Psoas muscle (tissue), 8 donors: ENCODE measurements around the gene RALBP1. TPM values are rescaled to one million over a fixed set of nuclear protein-coding genes. Genes with fewer than 3 reads are reported as not detected.

Experiments
- ATAC-seq, 4 donors: fragments of 200-7000 bp; cut with Tn5 transposase; one replicate each; pipeline ENCODE4 v1.9.1; 2020; ENCODE audit warnings: moderate library complexity in 3 of 4, mild to moderate bottlenecking in 2 of 4
- DNase-seq, 2 donors: peaks; one replicate each; pipeline ENCODE4 v3.0.0-alpha.2; 2020
- H3K27ac ChIP-seq: fragments of 200-600 bp; one replicate; pipeline ENCODE4 v1.8.0; 2022
- H3K27me3 ChIP-seq, 3 donors: fragments of 200-600 bp in 1 of 3; one replicate each; pipeline versions ENCODE4 v1.6.1 to v1.8.0; 2013 to 2022; ENCODE audit warnings: low read length in 2 of 3, mild to moderate bottlenecking in 2 of 3, moderate library complexity in 1 of 3; ENCODE audit not compliant: insufficient read depth in 3 of 3
- H3K36me3 ChIP-seq, 2 donors: fragments of 200-600 bp in 1 of 2; one replicate each; pipeline versions ENCODE4 v1.6.1 to v1.8.0; 2013 to 2022; ENCODE audit warnings: low read depth in 1 of 2, mild to moderate bottlenecking in 1 of 2, moderate library complexity in 1 of 2; ENCODE audit not compliant: insufficient read depth in 1 of 2
- H3K4me1 ChIP-seq: fragments of 200-600 bp; one replicate; pipeline ENCODE4 v1.8.0; 2022
- H3K4me3 ChIP-seq: fragments of 200-600 bp; one replicate; pipeline ENCODE4 v1.8.0; 2022; ENCODE audit warnings: mild to moderate bottlenecking
- H3K9me3 ChIP-seq: fragments of 200-600 bp; one replicate; pipeline ENCODE4 v1.8.0; 2022
- CTCF ChIP-seq: fragments of 200-600 bp; IDR thresholded peaks from one replicate; pipeline ENCODE4 v1.8.0; 2022; ENCODE audit warnings: antibody characterized with exemption
- WGBS, 3 donors: extraction: QIAGEN DNeasy Blood & Tissue Kit; methylation state at CpG; one replicate each; pipeline versions ENCODE4 v1.1.6 to v1.1.7; 2013; 5-methylcytosine and 5-hydroxymethylcytosine counted together
- intact Hi-C, 2 donors: fragments of 100-400 bp; cut with DNase I; formaldehyde crosslinking; loops; one replicate each; pipeline versions ENCODE4 v1.11.0 to v1.14.2; 2022
- polyA plus RNA-seq, 3 donors: library from polyadenylated mRNA; stranded (reverse); fragments of 200-250 nt; gene quantifications; one replicate each; pipeline ENCODE4 v1.2.3, GENCODE V29; 2013
- total RNA-seq, 4 donors: library from RNA; stranded (reverse); fragmentation: NEBNext Ultra II Directional in 2 of 4; extraction: Animal tissue kit (Norgen Biotek cat#: 25700) in 2 of 4; gene quantifications; one replicate each; pipeline versions ENCODE4 v1.2.1 to v1.2.4, GENCODE V29; 2021 to 2023
- donor health status: healthy with polysubstance abuse.
- donor health status: DM: no; HTN: no; CAD: no; lungs with moderate emphysema.
- donor health status: Bipolar disorder and iron deficiency.
- donor health status: healthy.
- donor health status: DM: yes; HTN: yes; CAD: no.
- donor health status: DM: no; HTN: no; CAD: no.
- donor health status: DM: no; HTN: no; CAD: no.
- donor health status: DM: yes; HTN: yes; CAD: no.

The RALBP1 gene
- total and polyA plus RNA-seq, 7 donors, result 28.7 to 85.0 (median 38.6) TPM

- 90 to 92% (median 91%) methylated on average over 8 of the region's 8 CpGs for WGBS, 3 donors
- intact Hi-C loops, result no loop called here
- Histone ChIP-seq H3K36me3 (peaks cover under 1 to 44% of the 10 kb centered on the region in 2 donors), H3K9me3 (no peaks in the 10 kb centered on the region), H3K27me3 (no peaks in the 10 kb centered on the region), H3K4me1 (no peaks in the 10 kb centered on the region), H3K27ac (no peak overlapping the region), H3K4me3 (no peak overlapping the region)
- DNase-seq, result no peak
- no peak for TF ChIP-seq CTCF
- no peak for ATAC-seq
Observed at GRCh38 chr18:9539938-9540337, 64.6 kb downstream of the RALBP1 start.

- Histone ChIP-seq H3K4me3 (no peak overlapping the region), H3K27me3 (no peaks in the 10 kb centered on the region), H3K9me3 (no peaks in the 10 kb centered on the region), H3K27ac (no peak overlapping the region), H3K36me3 (peaks cover 5 to 49% of the 10 kb centered on the region in 2 donors), H3K4me1 (no peaks in the 10 kb centered on the region)
- no peak for TF ChIP-seq CTCF
- WGBS, 3 donors, result 74 to 90% (median 82%) methylated on average over 4 of the region's 4 CpGs
- ATAC-seq (peak in 1 of 4 donors; percentile 35), DNase-seq (no peak)
- intact Hi-C loops, result no loop called here
Observed at GRCh38 chr18:9542924-9543323, 67.6 kb downstream of the RALBP1 start.

GRCh38 chr18:9545029-9545428, 69.7 kb downstream of the RALBP1 start:
- 75 to 80% (median 77%) methylated on average over 5 of the region's 5 CpGs for WGBS, 3 donors
- Histone ChIP-seq H3K27me3 (no peaks in the 10 kb centered on the region), H3K27ac (no peak overlapping the region), H3K36me3 (peaks cover 12 to 51% of the 10 kb centered on the region in 2 donors), H3K4me1 (no peaks in the 10 kb centered on the region), H3K4me3 (no peak overlapping the region), H3K9me3 (no peaks in the 10 kb centered on the region)
- intact Hi-C loops, result no loop called here
- TF ChIP-seq CTCF, result no peak
- no peak for DNase-seq
- no peak for ATAC-seq

GRCh38 chr18:9546468-9546867, 71.2 kb downstream of the RALBP1 start:
- Histone ChIP-seq H3K27ac (no peak overlapping the region), H3K9me3 (no peaks in the 10 kb centered on the region), H3K27me3 (no peaks in the 10 kb centered on the region), H3K4me3 (no peak overlapping the region), H3K36me3 (peaks cover 12 to 60% of the 10 kb centered on the region in 2 donors), H3K4me1 (no peaks in the 10 kb centered on the region)
- ATAC-seq, result no peak
- 81 to 83% (median 82%) methylated on average over 6 of the region's 6 CpGs for WGBS, 3 donors
- intact Hi-C loops, result no loop called here
- no peak for TF ChIP-seq CTCF
- no peak for DNase-seq

GRCh38 chr18:9547782-9548181, 72.5 kb downstream of the RALBP1 start:
- H3K4me1 ChIP-seq, result no peaks in the 10 kb centered on the region
- no peak for ATAC-seq
- H3K27ac ChIP-seq, result no peak overlapping the region
- H3K27me3 ChIP-seq, result no peaks in the 10 kb centered on the region
- 92 to 96% (median 95%) methylated on average over 7 of the region's 7 CpGs for WGBS, 3 donors
- no peak for TF ChIP-seq CTCF
- H3K36me3 ChIP-seq, result peaks cover 12 to 73% of the 10 kb centered on the region in 2 donors
- no peaks in the 10 kb centered on the region for H3K9me3 ChIP-seq
- DNase-seq, result no peak
- intact Hi-C loops, result no loop called here
- H3K4me3 ChIP-seq, result no peak overlapping the region
